Measurements from ENCODE around the gene PCDHA7.
A peak's percentile ranks its signal among the peaks of the same experiment; 100 is the strongest.

PCDHA7 gene

GRCh38 chr5:140855772-140856674 is 22.0 kb downstream of the PCDHA7 start, which contains the start of gene PCDHA10:
TSS of gene PCDHA10 (plus strand) at chr5:140855897. CDS start at chr5:140856049, 152 bp downstream.
- peak; percentile 33 for TF ChIP-seq CTCF (IDR thresholded peaks at IDR 0.05; ENCODE audit: control insufficient read depth, insufficient read depth, low read depth, low read length, missing control alignments)
- H3K4me3 ChIP-seq (ENCODE audit: control insufficient read depth, low read depth, low read length) = peak within 1 kb of the TSS; percentile 28
- no peak for DNase-seq (ENCODE audit: low read depth)

DNA sequence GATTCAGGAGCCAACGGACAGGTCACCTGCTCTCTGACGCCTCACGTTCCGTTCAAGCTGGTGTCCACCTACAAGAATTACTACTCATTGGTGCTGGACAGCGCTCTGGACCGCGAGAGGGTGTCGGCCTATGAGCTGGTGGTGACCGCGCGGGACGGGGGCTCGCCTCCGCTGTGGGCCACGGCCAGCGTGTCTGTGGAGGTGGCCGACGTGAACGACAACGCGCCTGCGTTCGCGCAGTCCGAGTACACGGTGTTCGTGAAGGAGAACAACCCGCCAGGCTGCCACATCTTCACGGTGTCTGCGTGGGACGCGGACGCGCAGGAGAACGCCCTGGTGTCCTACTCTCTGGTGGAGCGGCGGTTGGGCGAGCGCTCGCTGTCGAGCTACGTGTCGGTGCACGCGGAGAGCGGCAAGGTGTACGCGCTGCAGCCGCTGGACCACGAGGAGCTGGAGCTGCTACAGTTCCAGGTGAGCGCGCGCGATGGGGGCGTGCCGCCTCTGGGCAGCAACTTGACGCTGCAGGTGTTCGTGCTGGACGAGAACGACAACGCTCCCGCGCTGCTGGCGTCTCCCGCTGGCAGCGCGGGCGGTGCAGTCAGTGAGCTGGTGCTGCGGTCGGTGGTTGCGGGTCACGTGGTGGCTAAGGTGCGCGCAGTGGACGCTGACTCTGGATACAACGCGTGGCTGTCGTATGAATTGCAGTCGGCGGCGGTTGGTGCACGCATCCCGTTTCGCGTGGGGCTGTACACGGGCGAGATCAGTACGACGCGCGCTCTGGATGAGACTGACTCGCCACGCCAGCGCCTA is 23.3 kb downstream of the PCDHA7 start:
- no peak for TF ChIP-seq CTCF (IDR thresholded peaks at IDR 0.05; ENCODE audit: control insufficient read depth, insufficient read depth, low read depth, low read length, missing control alignments)
- H3K4me3 ChIP-seq (ENCODE audit: control insufficient read depth, low read depth, low read length) = no peak overlapping the region
- DNase-seq (ENCODE audit: low read depth) = no peak

GRCh38 chr5:140857987-140858240 is 23.8 kb downstream of the PCDHA7 start:
- DNase-seq (ENCODE audit: low read depth) = no peak
- no peak for TF ChIP-seq CTCF (IDR thresholded peaks at IDR 0.05; ENCODE audit: control insufficient read depth, insufficient read depth, low read depth, low read length, missing control alignments)
- H3K4me3 ChIP-seq (ENCODE audit: control insufficient read depth, low read depth, low read length) = no peak overlapping the region

DNA sequence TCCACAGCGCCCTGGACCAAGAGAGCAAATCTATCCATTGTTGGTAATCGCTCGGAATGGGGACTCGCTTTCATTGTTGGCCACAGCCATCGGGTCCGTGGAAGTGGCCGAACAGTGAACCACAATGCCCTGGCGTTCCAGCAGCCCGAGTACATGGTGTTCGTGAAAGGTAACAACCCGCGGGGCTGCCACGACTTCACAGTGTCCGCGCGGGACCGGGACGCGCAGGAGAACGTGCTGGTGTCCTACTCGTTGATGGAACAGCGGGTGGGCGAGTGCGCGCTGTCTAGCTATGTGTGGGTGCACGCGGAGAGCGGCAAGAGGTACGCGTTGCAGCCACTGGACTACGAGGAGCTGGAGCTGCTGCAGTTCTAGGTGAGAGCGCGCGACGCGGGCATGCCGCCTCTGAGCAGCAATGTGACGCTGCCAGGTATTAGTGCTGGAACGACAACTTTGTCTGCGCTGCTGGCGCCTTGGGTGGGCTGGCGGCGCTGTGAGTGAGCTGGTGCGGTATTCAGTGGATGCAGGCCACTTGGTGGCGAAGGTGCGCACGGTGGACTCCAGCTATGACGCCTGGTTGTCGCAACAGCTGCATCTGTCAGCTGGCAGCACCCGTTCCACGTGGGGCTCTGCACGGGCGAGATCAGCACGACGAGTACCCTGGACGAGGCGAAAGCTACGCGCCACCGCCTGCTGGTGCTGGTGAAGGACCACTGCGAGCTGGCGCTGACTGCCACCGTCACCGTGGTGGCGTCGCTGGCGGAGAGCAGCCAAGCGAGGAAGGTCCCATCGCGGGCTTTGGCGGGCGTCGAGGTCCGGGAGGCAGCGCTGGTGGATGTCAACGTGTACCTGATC is 28.6 kb downstream of the PCDHA7 start:
- no peak overlapping the region for H3K4me3 ChIP-seq (ENCODE audit: control insufficient read depth, low read depth, low read length)
- TF ChIP-seq CTCF (IDR thresholded peaks at IDR 0.05; ENCODE audit: control insufficient read depth, insufficient read depth, low read depth, low read length, missing control alignments) = no peak
- DNase-seq (ENCODE audit: low read depth) = no peak

DNA sequence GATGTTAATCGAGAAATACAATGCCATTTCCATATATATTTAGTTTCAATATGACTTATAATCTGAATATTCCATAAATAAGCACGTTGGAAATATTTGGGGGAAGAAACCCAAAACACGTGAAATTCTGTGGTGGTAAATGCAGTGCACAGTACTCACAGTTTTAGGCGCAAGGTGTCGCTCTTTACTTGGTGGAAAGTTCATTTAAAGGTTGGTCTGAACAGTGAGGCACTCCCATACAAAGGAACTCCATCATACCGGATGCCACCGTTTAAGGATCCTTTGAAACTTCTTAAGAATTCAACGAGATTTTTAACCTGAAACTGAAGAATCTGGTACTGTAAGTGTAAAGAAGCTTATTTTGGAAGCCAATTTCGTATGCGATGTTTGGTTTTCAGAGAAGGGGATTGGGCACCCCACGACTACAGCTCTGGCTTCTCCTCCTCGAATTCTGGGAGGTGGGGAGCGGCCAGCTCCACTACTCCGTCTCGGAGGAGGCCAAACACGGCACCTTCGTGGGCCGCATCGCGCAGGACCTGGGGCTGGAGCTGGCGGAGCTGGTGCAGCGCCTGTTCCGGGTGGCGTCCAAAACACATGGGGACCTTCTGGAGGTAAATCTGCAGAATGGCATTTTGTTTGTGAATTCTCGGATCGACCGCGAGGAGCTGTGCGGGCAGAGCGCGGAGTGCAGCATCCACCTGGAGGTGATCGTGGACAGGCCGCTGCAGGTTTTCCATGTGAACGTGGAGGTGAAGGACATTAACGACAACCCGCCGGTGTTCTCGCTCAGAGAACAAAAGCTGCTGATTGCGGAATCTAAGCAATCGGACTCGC is 34.9 kb downstream of the PCDHA7 start, which contains the start of gene PCDHA11:
TSS of gene PCDHA11 (plus strand) at position 237 of the 834 bp plus-strand sequence. CDS start at position 384, 147 bp downstream.
- no peak for DNase-seq (ENCODE audit: low read depth)
- TF ChIP-seq CTCF (IDR thresholded peaks at IDR 0.05; ENCODE audit: control insufficient read depth, insufficient read depth, low read depth, low read length, missing control alignments) = peak; percentile 9
- no peak within 1 kb of the TSS for H3K4me3 ChIP-seq (ENCODE audit: control insufficient read depth, low read depth, low read length)

Measured in AG09309 (cell line).